RWPE2 (cell line): Measurements from ENCODE around the gene MT1X.
"Not testable (repeated sequence)": the region's sequence is repeated elsewhere in the genome, so short reads cannot be mapped to it uniquely, and the experiment has no call there.

ENCODE experiments used
- ATAC-seq: fragments of 200-7000 bp; cut with Tn5 transposase; 3 replicates; pipeline ENCODE4 v1.9.1; 2021; ENCODE audit warnings: low read depth
- DNase-seq: peaks from one replicate; pipeline ENCODE4 v3.0.0-alpha.2; 2020; ENCODE audit warnings: low spot score
- H3K27ac ChIP-seq: fragments of 450-650 bp; 2 replicates; pipeline ENCODE4 v1.5.1; 2017; ENCODE audit warnings: mild to moderate bottlenecking; ENCODE audit not compliant: poor library complexity, severe bottlenecking
- H3K27me3 ChIP-seq: fragments of 250-450 bp; sonication (Bioruptor Pico); 2 replicates; pipeline ENCODE4 v1.5.1; 2021; ENCODE audit warnings: mild to moderate bottlenecking, moderate library complexity; ENCODE audit not compliant: insufficient read depth, poor library complexity, severe bottlenecking
- H3K36me3 ChIP-seq: fragments of 250-450 bp; sonication (Bioruptor Pico); 2 replicates; pipeline ENCODE4 v1.5.1; 2020; ENCODE audit warnings: low read depth, mild to moderate bottlenecking, moderate library complexity
- H3K4me1 ChIP-seq: fragments of 250-450 bp; sonication (Bioruptor Pico); 2 replicates; pipeline ENCODE4 v1.5.1; 2021; ENCODE audit warnings: mild to moderate bottlenecking, moderate library complexity; ENCODE audit not compliant: insufficient read depth, poor library complexity, severe bottlenecking
- H3K4me3 ChIP-seq: fragments of 250-450 bp; sonication (Bioruptor Pico); 2 replicates; pipeline ENCODE4 v1.5.1; 2021; ENCODE audit warnings: mild to moderate bottlenecking, moderate library complexity; ENCODE audit not compliant: severe bottlenecking
- H3K9me3 ChIP-seq: fragments of 250-450 bp; sonication (Bioruptor Pico); 2 replicates; pipeline ENCODE4 v1.5.1; 2021; ENCODE audit warnings: mild to moderate bottlenecking, moderate library complexity; ENCODE audit not compliant: severe bottlenecking
- CTCF ChIP-seq: fragments of 450-650 bp; IDR thresholded peaks from one replicate; pipeline ENCODE4 v1.5.1; 2017; ENCODE audit warnings: mild to moderate bottlenecking, moderate library complexity; ENCODE audit not compliant: poor library complexity, severe bottlenecking

MT1X gene

GRCh38 chr16:56672761-56673536 lies 9.3 kb upstream of the MT1X start:
- Histone ChIP-seq H3K9me3 (no peaks in the 10 kb centered on the region), H3K27ac (no peak overlapping the region), H3K4me1 (peaks cover 2% of the 10 kb centered on the region), H3K4me3 (no peak overlapping the region), H3K36me3 (no peaks in the 10 kb centered on the region), H3K27me3 (no peaks in the 10 kb centered on the region)
- no peak for DNase-seq
- no peak for TF ChIP-seq CTCF
- peak; percentile 17; the same call in 1 of the 3 replicates for ATAC-seq

- TF ChIP-seq CTCF, result peak; percentile 88
- H3K27ac ChIP-seq, result no peak overlapping the region
- ATAC-seq (peak; percentile 77), DNase-seq (no peak)
- no peaks in the 10 kb centered on the region for H3K9me3 ChIP-seq
- peaks cover 2% of the 10 kb centered on the region for H3K4me1 ChIP-seq
- no peaks in the 10 kb centered on the region for H3K27me3 ChIP-seq
- H3K4me3 ChIP-seq, result no peak overlapping the region
- no peaks in the 10 kb centered on the region for H3K36me3 ChIP-seq
Observed at GRCh38 chr16:56673921-56674320, 8.3 kb upstream of the MT1X start.

GRCh38 chr16:56674570-56674969 lies 7.7 kb upstream of the MT1X start:
- H3K27ac ChIP-seq, ATAC-seq, H3K36me3 ChIP-seq, DNase-seq, H3K9me3 ChIP-seq, H3K27me3 ChIP-seq, H3K4me3 ChIP-seq, H3K4me1 ChIP-seq: not testable (repeated sequence)

- Histone ChIP-seq H3K9me3 (no peaks in the 10 kb centered on the region), H3K4me1 (peaks cover 2% of the 10 kb centered on the region), H3K27me3 (no peaks in the 10 kb centered on the region), H3K4me3 (no peak overlapping the region), H3K27ac (no peak overlapping the region), H3K36me3 (no peaks in the 10 kb centered on the region)
- ATAC-seq, result no peak
- no peak for DNase-seq
- no peak for TF ChIP-seq CTCF
Observed at GRCh38 chr16:56675685-56676210, 6.5 kb upstream of the MT1X start.

- DNase-seq (no peak), ATAC-seq (no peak)
- Histone ChIP-seq H3K4me1 (no peaks in the 10 kb centered on the region), H3K36me3 (no peaks in the 10 kb centered on the region), H3K9me3 (no peaks in the 10 kb centered on the region), H3K4me3 (no peak overlapping the region), H3K27me3 (no peaks in the 10 kb centered on the region), H3K27ac (no peak overlapping the region)
- TF ChIP-seq CTCF, result no peak
Observed at GRCh38 chr16:56677474-56677873, 4.8 kb upstream of the MT1X start.
